Measurements from ENCODE around the gene TDRD12. TPM values are rescaled to one million over a fixed set of nuclear protein-coding genes. Genes with fewer than 3 reads are reported as not detected.
"Not testable (repeated sequence)": the region's sequence is repeated elsewhere in the genome, so short reads cannot be mapped to it uniquely, and the experiment has no call there.

Gene TDRD12
- total RNA-seq, 1 experiment from 2014 or later = 0.64 TPM

GRCh38 chr19:32829345-32829896 lies 109.9 kb downstream of the TDRD12 start:
- CTCF ChIA-PET = no interaction called here
- Histone ChIP-seq H3K36me3 (ENCODE audit: insufficient read depth, low read length, poor library complexity, severe bottlenecking) (no peaks in the 10 kb centered on the region), H3K9me3 (ENCODE audit: low read depth, low read length, poor library complexity, severe bottlenecking) (no peaks in the 10 kb centered on the region), H3K27ac (ENCODE audit: low read depth, low read length, poor library complexity, severe bottlenecking) (no peak overlapping the region), H3K4me3 (ENCODE audit: low read depth, low read length, poor library complexity, severe bottlenecking) (no peak overlapping the region), H3K27me3 (replicated peaks; ENCODE audit: insufficient read depth, low read depth, low read length, poor library complexity) (no peaks in the 10 kb centered on the region), H3K4me1 (ENCODE audit: insufficient read depth, low read length, poor library complexity, severe bottlenecking) (no peaks in the 10 kb centered on the region)
- POLR2A ChIA-PET (ENCODE audit: low non-redundant PET) = no interaction called here
- no TSS peak for BruUV-seq (replicated peaks)
- TF ChIP-seq EZH2 (IDR thresholded peaks at IDR 0.05; ENCODE audit: borderline replicate concordance, low read depth, low read length, poor library complexity, severe bottlenecking) = no peak
- no peak for TF ChIP-seq CTCF (conservative IDR thresholded peaks at IDR 0.05; ENCODE audit: low read depth, low read length)
- no peak for DNase-seq (ENCODE audit: low spot score)
- intact Hi-C loops (cut with micrococcal nuclease; ENCODE audit: unreplicated experiment) = no loop called here

GRCh38 chr19:32830231-32831014 lies 110.9 kb downstream of the TDRD12 start:
- H3K36me3 ChIP-seq (ENCODE audit: insufficient read depth, low read length, poor library complexity, severe bottlenecking) = no peaks in the 10 kb centered on the region
- ChIA-PET CTCF (no interaction called here), POLR2A (ENCODE audit: low non-redundant PET) (no interaction called here)
- DNase-seq (ENCODE audit: low spot score) = no peak
- no peak overlapping the region for H3K4me3 ChIP-seq (ENCODE audit: low read depth, low read length, poor library complexity, severe bottlenecking)
- no peak overlapping the region for H3K27ac ChIP-seq (ENCODE audit: low read depth, low read length, poor library complexity, severe bottlenecking)
- intact Hi-C loops (cut with micrococcal nuclease; ENCODE audit: unreplicated experiment) = no loop called here
- H3K4me1 ChIP-seq (ENCODE audit: insufficient read depth, low read length, poor library complexity, severe bottlenecking) = no peaks in the 10 kb centered on the region
- H3K9me3 ChIP-seq (ENCODE audit: low read depth, low read length, poor library complexity, severe bottlenecking) = no peaks in the 10 kb centered on the region
- TF ChIP-seq CTCF (conservative IDR thresholded peaks at IDR 0.05; ENCODE audit: low read depth, low read length) (no peak), EZH2 (IDR thresholded peaks at IDR 0.05; ENCODE audit: borderline replicate concordance, low read depth, low read length, poor library complexity, severe bottlenecking) (no peak)
- BruUV-seq (replicated peaks) = no TSS peak
- no peaks in the 10 kb centered on the region for H3K27me3 ChIP-seq (replicated peaks; ENCODE audit: insufficient read depth, low read depth, low read length, poor library complexity)

GRCh38 chr19:32831611-32832010 lies 112.0 kb downstream of the TDRD12 start:
- Histone ChIP-seq H3K27ac (ENCODE audit: low read depth, low read length, poor library complexity, severe bottlenecking) (no peak overlapping the region), H3K27me3 (replicated peaks; ENCODE audit: insufficient read depth, low read depth, low read length, poor library complexity) (no peaks in the 10 kb centered on the region), H3K4me3 (ENCODE audit: low read depth, low read length, poor library complexity, severe bottlenecking) (no peak overlapping the region), H3K4me1 (ENCODE audit: insufficient read depth, low read length, poor library complexity, severe bottlenecking) (no peaks in the 10 kb centered on the region), H3K36me3 (ENCODE audit: insufficient read depth, low read length, poor library complexity, severe bottlenecking) (no peaks in the 10 kb centered on the region), H3K9me3 (ENCODE audit: low read depth, low read length, poor library complexity, severe bottlenecking) (no peaks in the 10 kb centered on the region)
- no TSS peak for BruUV-seq (replicated peaks)
- no peak for DNase-seq (ENCODE audit: low spot score)
- ChIA-PET POLR2A (ENCODE audit: low non-redundant PET) (no interaction called here), CTCF (no interaction called here)
- TF ChIP-seq EZH2 (IDR thresholded peaks at IDR 0.05; ENCODE audit: borderline replicate concordance, low read depth, low read length, poor library complexity, severe bottlenecking) = no peak
- no peak for TF ChIP-seq CTCF (conservative IDR thresholded peaks at IDR 0.05; ENCODE audit: low read depth, low read length)
- intact Hi-C loops (cut with micrococcal nuclease; ENCODE audit: unreplicated experiment) = no loop called here

GRCh38 chr19:32832094-32832493 lies 112.5 kb downstream of the TDRD12 start:
- POLR2A ChIA-PET (ENCODE audit: low non-redundant PET); H3K4me3 ChIP-seq (ENCODE audit: low read depth, low read length, poor library complexity, severe bottlenecking); CTCF ChIA-PET; H3K9me3 ChIP-seq (ENCODE audit: low read depth, low read length, poor library complexity, severe bottlenecking); H3K27me3 ChIP-seq (replicated peaks; ENCODE audit: insufficient read depth, low read depth, low read length, poor library complexity); H3K4me1 ChIP-seq (ENCODE audit: insufficient read depth, low read length, poor library complexity, severe bottlenecking); BruUV-seq (replicated peaks); intact Hi-C loops (cut with micrococcal nuclease; ENCODE audit: unreplicated experiment); H3K36me3 ChIP-seq (ENCODE audit: insufficient read depth, low read length, poor library complexity, severe bottlenecking); H3K27ac ChIP-seq (ENCODE audit: low read depth, low read length, poor library complexity, severe bottlenecking); DNase-seq (ENCODE audit: low spot score): not testable (repeated sequence)

GRCh38 chr19:32832825-32833224 lies 113.3 kb downstream of the TDRD12 start:
- DNase-seq (ENCODE audit: low spot score); H3K36me3 ChIP-seq (ENCODE audit: insufficient read depth, low read length, poor library complexity, severe bottlenecking); H3K27ac ChIP-seq (ENCODE audit: low read depth, low read length, poor library complexity, severe bottlenecking); H3K4me1 ChIP-seq (ENCODE audit: insufficient read depth, low read length, poor library complexity, severe bottlenecking); H3K27me3 ChIP-seq (replicated peaks; ENCODE audit: insufficient read depth, low read depth, low read length, poor library complexity); POLR2A ChIA-PET (ENCODE audit: low non-redundant PET); intact Hi-C loops (cut with micrococcal nuclease; ENCODE audit: unreplicated experiment); H3K4me3 ChIP-seq (ENCODE audit: low read depth, low read length, poor library complexity, severe bottlenecking); BruUV-seq (replicated peaks); H3K9me3 ChIP-seq (ENCODE audit: low read depth, low read length, poor library complexity, severe bottlenecking); CTCF ChIA-PET: not testable (repeated sequence)

Measured in A673 (cell line).